Stimulated activated CD4-positive, alpha-beta T cell treated with anti-CD3 and anti-CD28 coated beads, Interleukin-15, amount 100 ng/mL, for 48 hours (primary cell): ENCODE measurements around the gene MTR.
A peak's percentile ranks its signal among the peaks of the same experiment; 100 is the strongest.
"Not testable (repeated sequence)": the region's sequence is repeated elsewhere in the genome, so short reads cannot be mapped to it uniquely, and the experiment has no call there.

Experiments used
- DNase-seq, 2 donors: peaks; one replicate each; pipeline ENCODE4 v3.0.0-alpha.2; 2020; ENCODE audit warnings: low read depth in 2 of 2

The MTR gene

GRCh38 chr1:236904892-236905741, 110.0 kb downstream of the MTR start:
- DNase-seq: no peak

GRCh38 chr1:236907205-236907604, 112.1 kb downstream of the MTR start:
- no peak for DNase-seq

- no peak for DNase-seq
Measured at GRCh38 chr1:236908669-236909068, 113.6 kb downstream of the MTR start.

- not testable (repeated sequence) for DNase-seq
Measured at GRCh38 chr1:236911047-236911446, 116.0 kb downstream of the MTR start.

GRCh38 chr1:236913371-236914037, 118.4 kb downstream of the MTR start:
- DNase-seq: no peak

- no peak for DNase-seq
Measured at GRCh38 chr1:236914375-236914774, 119.3 kb downstream of the MTR start.

- DNase-seq: no peak
Measured at GRCh38 chr1:236916131-236916800, 121.2 kb downstream of the MTR start.

GRCh38 chr1:236917448-236917847, 122.4 kb downstream of the MTR start:
- no peak for DNase-seq

- DNase-seq: no peak
Measured at GRCh38 chr1:236920286-236920894, 125.3 kb downstream of the MTR start.

- no peak for DNase-seq
Measured at GRCh38 chr1:236921610-236922009, 126.5 kb downstream of the MTR start.

GRCh38 chr1:236922190-236922589, 127.1 kb downstream of the MTR start:
- DNase-seq: no peak

GRCh38 chr1:236925386-236925785, 130.3 kb downstream of the MTR start:
- DNase-seq: no peak

GRCh38 chr1:236930503-236930902, 135.4 kb downstream of the MTR start:
- DNase-seq: no peak

GRCh38 chr1:236938760-236939159, 143.7 kb downstream of the MTR start:
- no peak for DNase-seq

- no peak for DNase-seq
Measured at GRCh38 chr1:236942431-236942830, 147.3 kb downstream of the MTR start.

GRCh38 chr1:236944556-236944955, 149.5 kb downstream of the MTR start:
- no peak for DNase-seq

GRCh38 chr1:236945002-236945401, 149.9 kb downstream of the MTR start:
- no peak for DNase-seq

GRCh38 chr1:236947794-236948193, 152.7 kb downstream of the MTR start:
- DNase-seq: peak in 1 of 2 donors; percentile 0

- DNase-seq: no peak
Measured at GRCh38 chr1:236948381-236948780, 153.3 kb downstream of the MTR start.

GRCh38 chr1:236948996-236949395, 153.9 kb downstream of the MTR start:
- DNase-seq: no peak

- no peak for DNase-seq
Measured at GRCh38 chr1:236950365-236950764, 155.3 kb downstream of the MTR start.

GRCh38 chr1:236951672-236952071, 156.6 kb downstream of the MTR start:
- DNase-seq: no peak
